SH-SY5Y (cell line): ENCODE measurements around the gene SMIM15.

Source experiments
- GATA2 ChIP-seq: IDR thresholded peaks from 2 replicates; pipeline ENCODE4 v1.6.1; 2011; ENCODE audit warnings: mild to moderate bottlenecking, low read depth, low read length
- GATA3 ChIP-seq: IDR thresholded peaks from 2 replicates; pipeline ENCODE4 v1.6.1; 2011; ENCODE audit warnings: low read depth, mild to moderate bottlenecking, low read length, moderate library complexity

- TF ChIP-seq GATA2 (no peak), GATA3 (no peak)
Measured at GRCh38 chr5:61132559-61132958, 29.7 kb downstream of the SMIM15 start.
